22Rv1 (cell line): ENCODE measurements around the gene SCFD2.

ENCODE experiments used
- H3K27ac ChIP-seq: fragments of 450-650 bp; 2 replicates; pipeline ENCODE4 v1.5.1; 2017
- CTCF ChIP-seq: fragments of 450-650 bp; IDR thresholded peaks from 2 replicates; pipeline ENCODE4 v1.5.1; 2017; ENCODE audit warnings: mild to moderate bottlenecking
- ZFX ChIP-seq: fragments of 450-650 bp; IDR thresholded peaks from 2 replicates; pipeline ENCODE4 v1.6.1; 2017; ENCODE audit warnings: antibody characterized with exemption, borderline replicate concordance

The SCFD2 gene

GRCh38 chr4:53113431-53114225 lies 252.2 kb downstream of the SCFD2 start:
- no peak overlapping the region for H3K27ac ChIP-seq
- TF ChIP-seq CTCF (no peak), ZFX (no peak)

GRCh38 chr4:53105313-53105712 lies 260.5 kb downstream of the SCFD2 start:
- no peak overlapping the region for H3K27ac ChIP-seq
- TF ChIP-seq CTCF = no peak
- no peak for TF ChIP-seq ZFX

GRCh38 chr4:53103481-53103880 lies 262.4 kb downstream of the SCFD2 start:
- no peak overlapping the region for H3K27ac ChIP-seq
- TF ChIP-seq ZFX (no peak), CTCF (no peak)

- no peak overlapping the region for H3K27ac ChIP-seq
- TF ChIP-seq ZFX = no peak
- no peak for TF ChIP-seq CTCF
Measured at GRCh38 chr4:53101191-53101581, 264.7 kb downstream of the SCFD2 start.

- no peak overlapping the region for H3K27ac ChIP-seq
- TF ChIP-seq ZFX (no peak), CTCF (no peak)
Measured at GRCh38 chr4:53100501-53101190, 265.2 kb downstream of the SCFD2 start.

- H3K27ac ChIP-seq = no peak overlapping the region
- TF ChIP-seq CTCF = no peak
- TF ChIP-seq ZFX = no peak
Measured at GRCh38 chr4:53098681-53099121, 267.2 kb downstream of the SCFD2 start.

GRCh38 chr4:53094040-53094439 lies 271.8 kb downstream of the SCFD2 start:
- no peak overlapping the region for H3K27ac ChIP-seq
- no peak for TF ChIP-seq ZFX
- no peak for TF ChIP-seq CTCF
